ENCODE data around the gene EPB41L4B. TPM values are rescaled to one million over a fixed set of nuclear protein-coding genes. Genes with fewer than 3 reads are reported as not detected.

The EPB41L4B gene
- total and polyA plus RNA-seq, 4 donors: 0.63 to 23.0 (median 1.0) TPM

DNA sequence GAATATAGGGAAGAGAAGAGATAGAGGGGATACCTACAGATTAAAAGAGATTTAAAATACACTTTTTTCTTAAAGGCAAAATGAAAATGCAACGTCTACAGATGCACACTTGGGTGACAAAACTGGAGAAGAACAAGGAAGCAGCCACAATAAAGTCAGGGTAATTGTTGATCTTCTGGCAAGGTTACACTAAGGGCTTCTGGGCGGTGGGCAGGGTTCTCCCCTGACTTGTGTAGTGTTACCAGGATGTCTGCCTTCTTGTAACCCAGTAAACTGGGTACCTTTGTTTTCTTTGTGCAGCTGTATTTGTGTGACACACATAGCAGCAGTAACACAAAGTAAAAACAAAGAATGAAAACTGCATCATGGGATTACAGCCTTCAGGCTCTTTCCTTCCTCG, 37.8 kb downstream of the EPB41L4B start:
- Histone ChIP-seq H3K27me3 (ENCODE audit: control insufficient read depth in 1 of 2, insufficient read depth in 2 of 2, low read length in 1 of 2) (no peaks in the 10 kb centered on the region), H3K9me3 (ENCODE audit: control insufficient read depth, low read length) (no peaks in the 10 kb centered on the region), H3K36me3 (ENCODE audit: control insufficient read depth in 1 of 2, insufficient read depth in 2 of 2, low read length in 1 of 2) (no peaks in the 10 kb centered on the region), H3K4me1 (ENCODE audit: control insufficient read depth in 1 of 2, insufficient read depth in 2 of 2, low read length in 2 of 2) (no peaks in the 10 kb centered on the region), H3K27ac (ENCODE audit: low read depth in 1 of 2, low read length in 2 of 2) (no peak overlapping the region), H3K4me3 (ENCODE audit: low read length in 2 of 2) (no peak overlapping the region)
- no peak for DNase-seq
- ATAC-seq (ENCODE audit: low FRiP score): no peak
- intact Hi-C loops (cut with DNase I): no loop called here
- 87% methylated on average over 3 of the region's 3 CpGs for WGBS, 2 donors

DNA sequence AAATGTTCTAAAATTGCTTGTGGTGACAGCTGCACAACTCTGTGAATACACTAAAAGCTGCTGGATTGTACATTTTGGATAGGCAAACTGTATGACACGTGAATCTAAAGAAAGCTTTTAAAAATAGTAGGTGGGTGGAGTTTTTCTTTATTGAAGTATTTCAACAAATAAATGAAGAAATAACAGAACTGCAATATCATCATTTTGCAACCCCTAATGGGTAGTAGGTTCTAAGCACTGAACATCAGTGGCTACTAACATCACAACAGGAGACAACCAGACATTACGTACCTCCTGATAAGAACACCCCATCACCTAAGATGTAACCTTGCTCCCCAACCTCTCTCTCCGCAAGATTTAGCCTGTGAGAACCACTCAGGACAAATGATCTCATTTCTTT, 38.6 kb downstream of the EPB41L4B start:
- no peaks in the 10 kb centered on the region for H3K27me3 ChIP-seq (ENCODE audit: control insufficient read depth in 1 of 2, insufficient read depth in 2 of 2, low read length in 1 of 2)
- H3K4me3 ChIP-seq (ENCODE audit: low read length in 2 of 2): no peak overlapping the region
- H3K4me1 ChIP-seq (ENCODE audit: control insufficient read depth in 1 of 2, insufficient read depth in 2 of 2, low read length in 2 of 2): no peaks in the 10 kb centered on the region
- no peaks in the 10 kb centered on the region for H3K9me3 ChIP-seq (ENCODE audit: control insufficient read depth, low read length)
- WGBS, 2 donors: 86 to 95% methylated on average over 3 of the region's 3 CpGs
- no peak for ATAC-seq (ENCODE audit: low FRiP score)
- intact Hi-C loops (cut with DNase I): no loop called here
- DNase-seq: no peak
- H3K36me3 ChIP-seq (ENCODE audit: control insufficient read depth in 1 of 2, insufficient read depth in 2 of 2, low read length in 1 of 2): no peaks in the 10 kb centered on the region
- no peak overlapping the region for H3K27ac ChIP-seq (ENCODE audit: low read depth in 1 of 2, low read length in 2 of 2)

DNA sequence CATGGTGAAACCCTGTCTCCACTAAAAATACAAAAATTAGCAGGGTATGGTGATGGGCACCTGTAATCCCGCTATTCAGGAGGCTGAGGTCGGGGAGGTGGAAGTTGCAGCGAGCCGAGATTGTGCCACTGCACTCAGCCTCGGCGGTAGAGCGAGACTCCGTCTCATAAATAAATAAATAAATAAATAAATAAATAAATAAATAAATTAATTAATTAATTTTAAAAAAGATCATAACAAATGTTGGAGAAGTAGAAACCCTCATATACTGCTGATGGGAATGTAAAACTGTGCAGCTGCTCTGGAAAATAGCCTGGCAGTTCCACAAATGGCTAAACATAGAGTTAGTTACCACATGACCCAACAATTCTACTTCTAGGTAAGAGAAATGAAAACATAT, 39.3 kb downstream of the EPB41L4B start:
- no peak overlapping the region for H3K27ac ChIP-seq (ENCODE audit: low read depth in 1 of 2, low read length in 2 of 2)
- no peak for DNase-seq
- WGBS, 2 donors: 97 to 98% methylated on average over 8 of the region's 8 CpGs
- no peaks in the 10 kb centered on the region for H3K36me3 ChIP-seq (ENCODE audit: control insufficient read depth in 1 of 2, insufficient read depth in 2 of 2, low read length in 1 of 2)
- no peaks in the 10 kb centered on the region for H3K27me3 ChIP-seq (ENCODE audit: control insufficient read depth in 1 of 2, insufficient read depth in 2 of 2, low read length in 1 of 2)
- H3K4me3 ChIP-seq (ENCODE audit: low read length in 2 of 2): no peak overlapping the region
- intact Hi-C loops (cut with DNase I): no loop called here
- H3K9me3 ChIP-seq (ENCODE audit: control insufficient read depth, low read length): no peaks in the 10 kb centered on the region
- no peaks in the 10 kb centered on the region for H3K4me1 ChIP-seq (ENCODE audit: control insufficient read depth in 1 of 2, insufficient read depth in 2 of 2, low read length in 2 of 2)
- no peak for ATAC-seq (ENCODE audit: low FRiP score)

DNA sequence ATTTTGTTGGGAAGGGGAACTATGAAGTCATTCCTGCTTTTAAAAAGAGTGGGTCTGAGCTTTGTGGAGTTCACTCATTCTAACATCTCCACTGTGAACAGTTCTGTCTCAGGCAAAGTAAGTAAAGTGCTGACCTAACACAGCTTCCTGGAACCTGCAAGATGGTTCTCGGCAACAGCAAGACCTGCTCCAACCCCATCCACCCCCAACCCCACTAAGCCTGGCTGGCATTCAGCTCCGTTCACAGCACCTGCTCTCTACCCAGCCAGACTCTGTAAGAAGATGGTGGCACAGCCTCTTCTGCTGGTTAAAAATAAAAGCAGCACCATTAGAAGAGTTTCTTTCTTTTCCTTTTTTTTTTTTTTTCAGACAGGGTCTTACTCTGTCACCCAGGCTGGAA, 42.0 kb downstream of the EPB41L4B start:
- no peaks in the 10 kb centered on the region for H3K4me1 ChIP-seq (ENCODE audit: control insufficient read depth in 1 of 2, insufficient read depth in 2 of 2, low read length in 2 of 2)
- 71% methylated on average over 2 of the region's 2 CpGs for WGBS, 2 donors
- no peak overlapping the region for H3K27ac ChIP-seq (ENCODE audit: low read depth in 1 of 2, low read length in 2 of 2)
- ATAC-seq (ENCODE audit: low FRiP score): no peak
- intact Hi-C loops (cut with DNase I): no loop called here
- H3K27me3 ChIP-seq (ENCODE audit: control insufficient read depth in 1 of 2, insufficient read depth in 2 of 2, low read length in 1 of 2): no peaks in the 10 kb centered on the region
- H3K4me3 ChIP-seq (ENCODE audit: low read length in 2 of 2): no peak overlapping the region
- DNase-seq: no peak
- no peaks in the 10 kb centered on the region for H3K36me3 ChIP-seq (ENCODE audit: control insufficient read depth in 1 of 2, insufficient read depth in 2 of 2, low read length in 1 of 2)
- H3K9me3 ChIP-seq (ENCODE audit: control insufficient read depth, low read length): no peaks in the 10 kb centered on the region

DNA sequence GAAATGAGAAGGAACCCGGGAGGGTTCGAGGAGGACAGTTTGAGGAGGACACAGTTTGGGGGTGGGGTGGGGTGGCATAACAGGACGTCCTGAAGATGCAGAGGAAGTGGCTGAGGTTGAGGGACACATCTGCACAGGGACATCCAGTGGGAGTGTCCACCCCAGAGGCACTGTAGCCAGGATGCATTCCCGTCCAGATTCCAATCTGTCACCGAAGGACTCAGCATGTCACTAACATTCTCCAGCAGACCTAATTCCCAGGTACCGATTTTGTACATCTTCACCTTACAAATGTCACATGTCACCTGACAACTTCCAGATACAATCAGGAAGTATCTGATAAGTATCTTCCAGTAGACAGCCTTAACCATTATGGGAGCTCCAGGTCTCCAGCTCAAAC, 42.6 kb downstream of the EPB41L4B start:
- no peaks in the 10 kb centered on the region for H3K36me3 ChIP-seq (ENCODE audit: control insufficient read depth in 1 of 2, insufficient read depth in 2 of 2, low read length in 1 of 2)
- ATAC-seq (ENCODE audit: low FRiP score): no peak
- no peak overlapping the region for H3K27ac ChIP-seq (ENCODE audit: low read depth in 1 of 2, low read length in 2 of 2)
- H3K27me3 ChIP-seq (ENCODE audit: control insufficient read depth in 1 of 2, insufficient read depth in 2 of 2, low read length in 1 of 2): no peaks in the 10 kb centered on the region
- no peaks in the 10 kb centered on the region for H3K4me1 ChIP-seq (ENCODE audit: control insufficient read depth in 1 of 2, insufficient read depth in 2 of 2, low read length in 2 of 2)
- no peak overlapping the region for H3K4me3 ChIP-seq (ENCODE audit: low read length in 2 of 2)
- WGBS, 2 donors: 83 to 86% methylated on average over 6 of the region's 6 CpGs
- H3K9me3 ChIP-seq (ENCODE audit: control insufficient read depth, low read length): no peaks in the 10 kb centered on the region
- intact Hi-C loops (cut with DNase I): no loop called here
- DNase-seq: no peak

DNA sequence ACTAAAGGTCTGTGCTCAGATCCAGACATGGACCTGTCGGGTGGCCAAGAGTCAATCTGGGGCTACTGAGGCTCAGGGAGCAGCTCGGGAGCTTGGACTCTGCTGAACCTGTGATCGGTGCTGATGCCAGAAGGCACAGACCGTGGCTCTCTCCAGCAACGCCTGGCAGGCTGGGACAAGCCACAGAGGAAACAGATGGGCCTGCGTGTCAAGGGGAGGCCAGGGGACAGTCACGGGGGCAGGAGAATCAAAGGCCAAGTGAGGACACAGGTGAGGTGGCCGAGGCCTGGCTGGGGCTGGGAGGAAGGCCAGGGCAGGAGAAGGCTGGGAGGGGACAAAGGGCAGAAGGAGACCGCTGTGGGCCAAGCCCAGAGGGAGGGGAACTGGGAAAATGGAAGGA, 43.4 kb downstream of the EPB41L4B start:
- Histone ChIP-seq H3K27me3 (ENCODE audit: control insufficient read depth in 1 of 2, insufficient read depth in 2 of 2, low read length in 1 of 2) (no peaks in the 10 kb centered on the region), H3K4me3 (ENCODE audit: low read length in 2 of 2) (no peak overlapping the region), H3K4me1 (ENCODE audit: control insufficient read depth in 1 of 2, insufficient read depth in 2 of 2, low read length in 2 of 2) (no peaks in the 10 kb centered on the region), H3K27ac (ENCODE audit: low read depth in 1 of 2, low read length in 2 of 2) (no peak overlapping the region), H3K36me3 (ENCODE audit: control insufficient read depth in 1 of 2, insufficient read depth in 2 of 2, low read length in 1 of 2) (no peaks in the 10 kb centered on the region), H3K9me3 (ENCODE audit: control insufficient read depth, low read length) (no peaks in the 10 kb centered on the region)
- no peak for DNase-seq
- no peak for ATAC-seq (ENCODE audit: low FRiP score)
- intact Hi-C loops (cut with DNase I): no loop called here
- 88 to 92% methylated on average over 9 of the region's 9 CpGs for WGBS, 2 donors

DNA sequence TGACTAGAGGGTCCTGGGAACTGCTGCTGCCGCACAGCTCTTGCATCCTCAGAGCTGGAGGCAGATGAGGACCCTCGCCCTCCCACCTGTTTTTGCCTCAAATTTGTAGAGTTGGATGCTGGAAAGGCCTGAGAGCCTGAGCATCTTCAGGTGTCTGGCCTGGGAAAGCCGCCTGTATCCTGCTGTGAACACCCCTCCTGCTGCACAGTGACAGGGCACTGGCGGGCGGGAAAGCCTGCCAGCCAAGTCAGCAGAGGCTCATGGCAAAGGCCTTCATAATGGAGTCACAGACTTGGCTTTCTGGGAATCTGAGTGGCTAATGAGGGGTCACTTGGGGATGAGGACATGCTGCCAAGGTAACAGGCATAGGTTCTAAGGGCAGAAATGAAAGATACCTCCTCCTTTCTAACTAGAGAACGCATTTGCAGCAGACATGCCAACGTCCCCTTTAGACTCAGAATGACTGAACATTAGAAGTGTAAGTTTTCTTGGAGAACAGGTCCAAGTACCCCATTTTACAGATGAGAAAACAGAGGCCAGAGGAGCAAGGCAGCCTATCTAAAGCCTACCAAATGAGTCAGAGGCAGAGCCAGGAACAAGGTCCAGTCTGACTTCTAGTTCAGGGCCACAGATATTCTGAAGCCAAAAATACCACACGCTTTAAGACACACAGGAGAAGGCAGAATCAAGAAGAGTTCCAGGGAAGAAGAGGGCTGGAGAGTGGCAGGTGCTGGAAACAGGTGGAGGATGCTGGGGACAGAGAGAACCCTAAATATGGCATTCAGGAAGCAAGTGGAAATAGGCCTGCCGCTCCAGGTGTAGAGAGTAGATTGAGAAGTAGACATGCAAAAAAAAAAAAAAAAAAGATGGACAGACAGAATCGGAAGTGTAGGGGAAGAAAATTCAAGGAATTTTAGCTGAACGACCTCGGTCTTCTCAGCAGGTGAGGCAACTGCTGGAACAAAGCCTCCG, 44.1 kb downstream of the EPB41L4B start:
- Histone ChIP-seq H3K9me3 (ENCODE audit: control insufficient read depth, low read length) (no peaks in the 10 kb centered on the region), H3K27ac (ENCODE audit: low read depth in 1 of 2, low read length in 2 of 2) (no peak overlapping the region), H3K27me3 (ENCODE audit: control insufficient read depth in 1 of 2, insufficient read depth in 2 of 2, low read length in 1 of 2) (no peaks in the 10 kb centered on the region), H3K4me1 (ENCODE audit: control insufficient read depth in 1 of 2, insufficient read depth in 2 of 2, low read length in 2 of 2) (no peaks in the 10 kb centered on the region), H3K4me3 (ENCODE audit: low read length in 2 of 2) (no peak overlapping the region), H3K36me3 (ENCODE audit: control insufficient read depth in 1 of 2, insufficient read depth in 2 of 2, low read length in 1 of 2) (no peaks in the 10 kb centered on the region)
- no peak for DNase-seq
- intact Hi-C loops (cut with DNase I): no loop called here
- WGBS, 2 donors: 90 to 92% methylated on average over 13 of the region's 13 CpGs
- ATAC-seq (ENCODE audit: low FRiP score): no peak

DNA sequence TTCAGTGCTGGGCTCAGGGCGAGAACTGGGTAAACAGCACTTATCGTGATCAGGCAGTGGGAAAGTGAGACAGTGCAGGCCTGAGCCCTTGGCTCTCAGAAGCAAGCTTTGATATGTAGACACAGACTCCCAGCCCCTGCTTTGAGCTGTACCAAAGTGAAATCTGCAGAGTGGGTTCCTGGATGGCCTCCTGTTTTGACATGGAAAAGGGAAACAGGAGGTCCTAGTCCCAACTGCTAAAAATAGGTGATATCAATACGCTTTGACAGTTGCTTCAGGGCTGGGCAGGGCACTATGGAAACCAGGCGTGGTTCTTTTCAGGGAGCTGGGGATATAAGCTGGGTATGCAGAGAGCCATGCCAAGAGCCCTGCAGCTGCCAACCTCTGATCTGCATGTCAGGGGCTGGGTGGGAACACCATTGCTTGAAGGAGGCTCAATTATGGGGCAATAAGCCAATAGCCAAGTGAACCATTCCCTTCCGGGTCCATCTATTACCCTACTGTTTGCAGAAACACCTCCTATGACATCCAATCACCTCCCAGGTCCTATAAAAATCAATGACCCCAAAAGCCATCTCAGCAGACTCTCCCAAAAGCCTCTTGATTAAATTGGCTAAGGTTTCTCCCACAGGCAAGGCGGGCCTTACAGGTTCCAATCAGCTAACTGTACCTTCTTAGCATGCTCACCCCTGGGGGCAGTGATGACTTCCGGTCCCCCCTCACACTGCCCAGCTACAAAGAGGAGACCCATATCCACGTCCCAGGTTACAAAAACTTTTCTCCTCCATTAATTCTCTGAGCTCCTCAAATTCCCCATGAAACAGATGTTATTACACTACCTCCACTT, 45.8 kb downstream of the EPB41L4B start:
- Histone ChIP-seq H3K27me3 (ENCODE audit: control insufficient read depth in 1 of 2, insufficient read depth in 2 of 2, low read length in 1 of 2) (no peaks in the 10 kb centered on the region), H3K4me1 (ENCODE audit: control insufficient read depth in 1 of 2, insufficient read depth in 2 of 2, low read length in 2 of 2) (no peaks in the 10 kb centered on the region), H3K9me3 (ENCODE audit: control insufficient read depth, low read length) (no peaks in the 10 kb centered on the region), H3K36me3 (ENCODE audit: control insufficient read depth in 1 of 2, insufficient read depth in 2 of 2, low read length in 1 of 2) (no peaks in the 10 kb centered on the region), H3K4me3 (ENCODE audit: low read length in 2 of 2) (no peak overlapping the region), H3K27ac (ENCODE audit: low read depth in 1 of 2, low read length in 2 of 2) (no peak overlapping the region)
- 79 to 82% methylated on average over 8 of the region's 8 CpGs for WGBS, 2 donors
- no peak for ATAC-seq (ENCODE audit: low FRiP score)
- intact Hi-C loops (cut with DNase I): no loop called here
- no peak for DNase-seq

Measured in aorta (tissue), 5 donors.